ENCODE results near the gene MTSS2. TPM values are rescaled to one million over a fixed set of nuclear protein-coding genes. Genes with fewer than 3 reads are reported as not detected.
A peak's percentile ranks its signal among the peaks of the same experiment; 100 is the strongest.

The MTSS2 gene
- total RNA-seq, 1 donor = 24.0 TPM

DNA sequence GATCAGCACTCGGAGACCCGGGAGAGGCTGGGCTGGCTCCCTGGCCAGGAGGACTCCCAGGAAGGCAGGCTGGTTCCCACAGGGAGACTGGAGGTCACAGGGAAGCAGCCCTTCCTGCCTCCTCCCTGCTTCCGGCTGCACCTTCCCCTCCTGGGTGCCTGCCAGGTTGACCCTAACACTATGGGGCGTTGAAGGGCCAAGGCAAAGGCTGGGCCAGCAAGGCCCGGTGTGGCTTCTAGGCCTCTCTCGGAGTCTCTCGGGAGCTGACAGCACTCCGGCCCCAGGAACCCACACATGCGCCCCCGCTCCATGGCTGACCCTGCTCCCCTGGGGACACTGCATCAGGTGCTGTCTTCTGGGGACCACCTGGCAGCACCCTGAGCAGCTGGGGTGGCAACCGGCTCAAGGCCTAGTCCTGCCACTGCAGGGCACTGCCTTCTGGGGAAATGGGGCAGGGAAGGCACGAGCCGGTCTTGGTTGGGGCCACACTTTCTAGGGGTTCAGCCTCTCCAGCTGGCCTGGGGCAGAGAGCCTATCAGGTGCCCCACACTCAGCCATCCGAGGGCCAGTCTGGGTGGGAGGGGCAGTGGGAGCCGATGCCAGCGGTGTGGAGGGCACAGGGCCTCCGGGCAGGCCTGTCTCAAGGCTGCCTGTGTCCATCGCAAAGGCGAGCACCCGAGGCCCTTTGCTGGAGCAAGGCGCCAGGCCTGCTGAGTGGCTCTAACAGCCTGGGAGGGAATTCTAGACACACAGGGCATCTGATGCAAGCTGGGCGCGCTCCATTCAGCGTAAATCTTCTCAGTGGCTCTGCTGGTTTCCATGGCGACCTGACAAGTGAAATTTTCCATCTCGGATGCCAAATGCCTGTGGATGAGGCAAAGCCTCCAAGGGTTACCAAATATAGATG is 5.6 kb upstream of the MTSS2 start:
- TF ChIP-seq CTCF (IDR thresholded peaks at IDR 0.05; ENCODE audit: insufficient read depth, low read length) = no peak

DNA sequence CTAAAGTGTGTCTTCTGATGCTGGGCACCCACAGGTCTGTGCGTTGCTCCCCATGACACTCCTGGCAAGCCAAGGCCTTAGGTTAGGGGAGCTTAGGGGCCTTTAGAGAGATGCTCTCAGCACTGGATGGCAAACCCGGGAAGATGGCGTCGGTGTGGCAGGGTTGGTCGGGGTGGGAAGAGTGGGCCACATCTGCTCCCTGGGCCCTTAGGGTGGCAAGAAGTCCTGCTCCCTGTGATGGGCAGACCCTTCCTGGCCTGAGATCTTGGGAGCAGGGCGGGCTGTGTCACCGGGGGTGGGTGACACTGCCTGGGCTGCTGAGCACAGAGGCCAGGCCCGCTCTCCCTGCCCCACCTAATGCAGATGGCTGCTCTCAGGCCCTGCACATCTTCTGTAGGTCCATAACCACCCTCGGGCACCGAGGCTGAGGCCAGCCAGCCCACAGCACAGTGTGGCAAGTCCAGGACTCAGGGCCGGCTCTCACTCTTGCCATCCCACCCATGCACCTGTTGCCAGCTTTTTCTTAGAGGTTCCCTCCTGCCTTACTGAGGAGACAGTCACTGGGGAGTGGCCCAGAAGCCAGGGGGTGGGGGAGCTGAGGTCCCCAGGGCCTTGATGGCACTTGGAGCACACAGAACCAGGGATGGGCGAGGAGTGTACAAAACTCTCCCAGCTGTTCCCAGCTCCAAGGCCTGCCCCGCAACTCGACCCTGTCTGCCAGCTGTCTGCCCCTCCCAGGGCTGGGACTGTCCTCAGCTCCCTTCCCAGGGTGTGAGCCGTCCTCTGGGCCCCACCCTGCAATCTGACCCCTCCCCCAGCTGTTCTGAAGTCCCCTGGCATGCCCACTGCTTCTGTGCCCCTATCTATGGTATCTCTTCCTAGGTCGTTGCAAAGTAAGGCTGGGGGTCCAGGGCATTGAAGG is 4.4 kb upstream of the MTSS2 start:
- H3K4me3 ChIP-seq (ENCODE audit: low read depth, low read length) = no peak overlapping the region
- no peak for TF ChIP-seq CTCF (IDR thresholded peaks at IDR 0.05; ENCODE audit: insufficient read depth, low read length)
- DNase-seq (ENCODE audit: low read depth) = no peak

More for the DNA sequence above, 5.6 kb upstream of the MTSS2 start:
- no peak overlapping the region for H3K4me3 ChIP-seq (ENCODE audit: low read depth, low read length)
- DNase-seq (ENCODE audit: low read depth) = peak; percentile 94

GRCh38 chr16:70689035-70689969 is 3.4 kb upstream of the MTSS2 start:
- DNase-seq (ENCODE audit: low read depth) = no peak
- no peak overlapping the region for H3K4me3 ChIP-seq (ENCODE audit: low read depth, low read length)
- TF ChIP-seq CTCF (IDR thresholded peaks at IDR 0.05; ENCODE audit: insufficient read depth, low read length) = no peak

- H3K4me3 ChIP-seq (ENCODE audit: low read depth, low read length) = no peak overlapping the region
- no peak for TF ChIP-seq CTCF (IDR thresholded peaks at IDR 0.05; ENCODE audit: insufficient read depth, low read length)
- DNase-seq (ENCODE audit: low read depth) = peak; percentile 29
Measured at GRCh38 chr16:70688246-70688742, 2.4 kb upstream of the MTSS2 start.

- no peak overlapping the region for H3K4me3 ChIP-seq (ENCODE audit: low read depth, low read length)
- DNase-seq (ENCODE audit: low read depth) = no peak
- TF ChIP-seq CTCF (IDR thresholded peaks at IDR 0.05; ENCODE audit: insufficient read depth, low read length) = no peak
Measured at GRCh38 chr16:70687671-70688245, 1.9 kb upstream of the MTSS2 start.
